GM06990 (cell line): ENCODE data around the gene TYRO3.
A peak's percentile ranks its signal among the peaks of the same experiment; 100 is the strongest.

Experiments
- DNase-seq: peaks from one replicate; pipeline ENCODE4 v3.0.0-alpha.2; 2011; ENCODE audit not compliant: insufficient read length; ENCODE audit errors: extremely low read depth
- H3K27me3 ChIP-seq: replicated peaks from 2 replicates; pipeline ENCODE4 v1.6.0; 2011; ENCODE audit warnings: low read length; ENCODE audit not compliant: control insufficient read depth, insufficient read depth
- H3K36me3 ChIP-seq: 2 replicates; pipeline ENCODE4 v1.5.1; 2011; ENCODE audit warnings: low read length; ENCODE audit not compliant: control insufficient read depth, insufficient read depth
- H3K4me3 ChIP-seq: replicated peaks from 2 replicates; pipeline ENCODE4 v1.5.1; 2011; ENCODE audit warnings: low read depth, mild to moderate bottlenecking, control low read depth, low read length
- CTCF ChIP-seq: IDR thresholded peaks from 2 replicates; pipeline ENCODE4 v1.5.1; 2011; ENCODE audit warnings: low read length, control low read depth, mild to moderate bottlenecking, inconsistent platforms; ENCODE audit not compliant: insufficient read depth, poor library complexity, severe bottlenecking

Gene TYRO3

GRCh38 chr15:41558400-41559238 lies at the start of gene TYRO3:
Gene TYRO3, plus strand, starts transcription at chr15:41559212. Its CDS starts 46 bp downstream, at chr15:41559258.
- Histone ChIP-seq H3K36me3 (no peaks in the 10 kb centered on the region), H3K4me3 (peak within 1 kb of the TSS; percentile 47), H3K27me3 (peaks cover 3% of the 10 kb centered on the region)
- TF ChIP-seq CTCF: no peak
- peak; percentile 41 for DNase-seq

- Histone ChIP-seq H3K4me3 (no peak overlapping the region), H3K27me3 (peaks cover 4% of the 10 kb centered on the region), H3K36me3 (no peaks in the 10 kb centered on the region)
- TF ChIP-seq CTCF: no peak
- no peak for DNase-seq
Observed at GRCh38 chr15:41510728-41511127, 48.3 kb upstream of the TYRO3 start.

- no peak for DNase-seq
- no peak for TF ChIP-seq CTCF
- Histone ChIP-seq H3K27me3 (peaks cover 4% of the 10 kb centered on the region), H3K4me3 (no peak overlapping the region), H3K36me3 (no peaks in the 10 kb centered on the region)
Observed at GRCh38 chr15:41511331-41511898, 47.6 kb upstream of the TYRO3 start.

- peak overlapping the region; percentile 2 for H3K4me3 ChIP-seq
- peaks cover 4% of the 10 kb centered on the region for H3K27me3 ChIP-seq
- H3K36me3 ChIP-seq: no peaks in the 10 kb centered on the region
Observed at GRCh38 chr15:41511899-41512369, 47.1 kb upstream of the TYRO3 start.

GRCh38 chr15:41512512-41512939 lies 46.5 kb upstream of the TYRO3 start:
- TF ChIP-seq CTCF: no peak
- peak overlapping the region; percentile 31 for H3K4me3 ChIP-seq
- peaks cover 4% of the 10 kb centered on the region for H3K27me3 ChIP-seq
- H3K36me3 ChIP-seq: peaks cover 2% of the 10 kb centered on the region
- no peak for DNase-seq

More at GRCh38 chr15:41511899-41512369, 47.1 kb upstream of the TYRO3 start:
- DNase-seq: no peak
- TF ChIP-seq CTCF: no peak
